Astrocyte of the spinal cord (primary cell): ENCODE measurements around the gene CCDC112.

ENCODE experiments used
- DNase-seq: peaks from one replicate; pipeline ENCODE4 v3.0.0; 2011; ENCODE audit warnings: low read depth, low spot score
- H3K4me3 ChIP-seq: 2 replicates; pipeline ENCODE4 v1.5.1; 2011; ENCODE audit warnings: low read depth, mild to moderate bottlenecking, low read length, moderate library complexity
- CTCF ChIP-seq: IDR thresholded peaks from 2 replicates; pipeline ENCODE4 v1.5.1; 2012; ENCODE audit warnings: low read depth, mild to moderate bottlenecking, low read length, inconsistent platforms
- in situ Hi-C: cut with HindIII; loops from 2 replicates; pipeline ENCODE4 v1.10.0; 2017; ENCODE audit warnings: low sequenced_read_pairs

The CCDC112 gene

GRCh38 chr5:115282131-115282530, 14.3 kb downstream of the CCDC112 start:
- TF ChIP-seq CTCF = no peak
- H3K4me3 ChIP-seq = no peak overlapping the region
- no peak for DNase-seq
- in situ Hi-C loops = no loop called here

DNA sequence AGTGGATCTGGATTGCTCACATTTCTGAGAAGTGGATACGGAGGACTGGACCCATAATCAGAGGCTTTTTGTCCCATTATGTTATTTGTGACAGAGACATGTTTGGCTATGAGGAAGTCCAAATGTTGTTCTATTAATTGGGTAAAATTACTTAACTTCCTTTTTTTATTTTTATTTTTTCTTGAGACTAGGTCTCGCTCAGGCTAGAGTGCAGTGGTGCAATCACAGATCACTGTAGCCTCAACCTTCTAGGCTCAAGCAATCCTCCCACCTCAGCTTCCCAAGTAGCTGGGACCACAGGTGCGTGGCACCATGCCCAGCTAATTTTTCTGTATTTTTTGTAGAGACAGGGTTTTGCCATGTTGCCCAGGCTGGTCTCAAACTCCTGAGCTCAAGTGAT, 21.9 kb downstream of the CCDC112 start:
- H3K4me3 ChIP-seq = no peak overlapping the region
- no peak for DNase-seq
- in situ Hi-C loops = no loop called here

DNA sequence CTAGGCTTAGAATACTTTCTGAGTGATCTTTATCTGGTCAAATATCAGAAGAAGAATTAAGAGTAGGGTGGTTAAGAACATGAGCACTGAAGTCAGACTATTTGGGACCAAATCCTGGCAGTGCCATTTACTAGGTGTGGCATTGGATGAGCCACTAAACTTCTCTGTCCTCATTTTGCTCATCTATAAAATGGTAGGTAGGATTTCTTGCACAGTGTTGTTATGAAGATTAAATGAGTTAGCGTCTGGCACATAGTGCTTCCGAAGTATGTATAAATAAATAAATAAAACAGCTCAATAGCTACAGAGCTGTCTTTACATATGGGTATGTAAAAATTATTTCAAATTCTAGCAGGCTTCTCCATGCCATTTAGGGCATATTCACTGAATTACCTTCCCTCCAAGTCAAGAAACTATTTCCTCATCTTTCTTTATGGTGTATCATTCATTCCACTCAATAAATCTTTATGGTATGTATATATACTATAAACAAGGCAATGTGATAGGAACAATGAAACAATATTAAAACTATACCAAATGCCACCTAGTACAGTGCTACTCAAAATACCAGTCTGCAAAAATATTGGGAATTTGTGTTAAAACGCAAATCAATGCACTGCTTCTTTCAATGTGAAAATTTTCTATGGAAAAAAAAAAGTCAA, 24.0 kb downstream of the CCDC112 start:
- in situ Hi-C loops = no loop called here
- no peak for TF ChIP-seq CTCF

More for the DNA sequence above, 21.9 kb downstream of the CCDC112 start:
- TF ChIP-seq CTCF = no peak

DNA sequence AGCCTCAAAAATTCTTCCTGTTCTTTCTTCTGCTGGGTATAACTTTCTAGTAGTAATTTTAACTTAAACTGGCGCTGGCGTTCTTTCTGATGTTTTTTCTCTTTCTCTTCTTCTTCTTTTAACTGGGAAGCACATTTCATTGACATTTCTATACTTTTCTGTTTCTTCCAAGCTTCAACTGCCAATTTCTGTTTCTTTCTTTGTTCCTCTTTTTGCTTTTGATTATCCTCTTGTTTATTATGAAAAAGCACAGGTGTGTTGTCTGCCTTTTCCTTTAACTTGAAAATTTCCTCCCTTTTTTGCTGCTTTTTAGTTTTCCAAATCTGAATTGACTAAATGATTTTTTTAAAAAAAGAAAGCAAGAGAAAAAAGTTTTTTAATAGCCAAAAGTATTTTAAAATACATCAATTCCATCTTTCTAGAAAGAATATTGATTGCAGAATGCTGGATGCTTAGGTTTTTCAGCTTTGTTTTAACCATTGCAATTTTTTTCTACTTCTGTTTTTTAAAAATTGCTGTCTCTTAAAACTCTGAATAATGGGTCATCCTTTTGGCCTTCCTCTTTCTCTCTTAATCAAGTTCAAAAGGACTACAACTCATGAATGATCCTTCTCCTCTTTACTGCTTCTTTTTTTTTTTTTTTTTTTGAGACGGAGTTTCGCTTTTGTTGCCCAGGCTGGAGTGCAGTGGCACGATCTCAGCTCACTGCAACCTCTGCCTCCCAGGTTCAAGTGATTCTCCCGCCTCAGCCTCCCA, 25.0 kb downstream of the CCDC112 start:
- in situ Hi-C loops = no loop called here
- no peak overlapping the region for H3K4me3 ChIP-seq
- no peak for DNase-seq
- TF ChIP-seq CTCF = no peak

More for the DNA sequence above, 24.0 kb downstream of the CCDC112 start:
- H3K4me3 ChIP-seq = no peak overlapping the region
- DNase-seq = no peak

- peak; percentile 12 for DNase-seq
- in situ Hi-C loops = no loop called here
- TF ChIP-seq CTCF = no peak
- H3K4me3 ChIP-seq = no peak overlapping the region
Measured at GRCh38 chr5:115267617-115268016, 28.8 kb downstream of the CCDC112 start.

- TF ChIP-seq CTCF = no peak
- in situ Hi-C loops = no loop called here
- no peak overlapping the region for H3K4me3 ChIP-seq
- no peak for DNase-seq
Measured at GRCh38 chr5:115265220-115265619, 31.2 kb downstream of the CCDC112 start.
